Hypothalamus (tissue), 51 donors: ENCODE data around the gene CACNA1D.

Experiments used
- DNase-seq, 51 donors: peaks; one replicate each; lab custom pipeline; 2025; lab: John Stamatoyannopoulos, UW

Gene CACNA1D

GRCh38 chr3:53773611-53774368, 279.4 kb downstream of the CACNA1D start:
- DNase-seq, result peak in 2 of 51 donors; percentile 5 to 7

GRCh38 chr3:53774414-53774813, 280.0 kb downstream of the CACNA1D start:
- DNase-seq, result no peak

DNA sequence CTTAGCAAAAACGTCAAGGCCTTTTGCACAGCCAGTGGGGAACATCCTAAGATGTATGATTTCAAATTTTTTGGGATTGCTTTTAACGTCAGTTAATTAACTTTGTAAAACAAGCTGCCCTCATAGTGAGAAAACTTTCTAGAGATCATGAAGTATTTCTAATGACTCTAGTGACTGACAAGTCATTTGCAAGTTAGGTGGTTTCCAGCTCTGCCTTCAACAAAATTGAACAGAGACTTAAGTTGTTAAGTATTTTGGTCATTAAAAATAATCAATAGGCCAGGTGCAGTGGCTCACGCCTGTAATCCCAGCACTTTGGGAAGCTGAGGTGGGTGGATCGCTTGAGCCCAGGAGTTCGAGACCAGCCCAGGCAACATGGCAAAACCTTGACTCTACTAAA, 280.6 kb downstream of the CACNA1D start:
- DNase-seq, result no peak

- DNase-seq, result no peak
Measured at GRCh38 chr3:53775834-53776251, 281.4 kb downstream of the CACNA1D start.

DNA sequence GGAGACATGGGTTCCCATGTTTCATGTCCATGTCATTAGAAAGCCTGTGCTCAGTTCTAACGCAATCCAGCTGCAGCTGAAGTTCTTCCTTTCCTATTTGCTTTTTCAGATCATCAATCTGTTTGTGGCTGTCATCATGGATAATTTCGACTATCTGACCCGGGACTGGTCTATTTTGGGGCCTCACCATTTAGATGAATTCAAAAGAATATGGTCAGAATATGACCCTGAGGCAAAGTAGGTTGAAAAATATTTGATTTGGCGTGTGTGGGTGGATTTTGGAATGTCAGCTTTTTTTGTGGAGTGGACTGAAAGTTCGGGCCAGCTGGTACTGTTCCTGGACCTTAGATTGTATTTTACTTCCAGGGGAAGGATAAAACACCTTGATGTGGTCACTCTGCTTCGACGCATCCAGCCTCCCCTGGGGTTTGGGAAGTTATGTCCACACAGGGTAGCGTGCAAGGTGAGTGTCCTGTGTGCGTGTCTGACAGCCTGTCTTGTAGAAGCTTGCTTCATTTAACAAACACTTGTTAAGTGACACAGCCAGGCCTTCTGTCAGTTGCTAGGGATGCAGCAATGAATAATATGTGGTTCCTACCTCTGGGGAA, 282.2 kb downstream of the CACNA1D start:
- no peak for DNase-seq

GRCh38 chr3:53777468-53777867, 283.1 kb downstream of the CACNA1D start:
- no peak for DNase-seq

DNA sequence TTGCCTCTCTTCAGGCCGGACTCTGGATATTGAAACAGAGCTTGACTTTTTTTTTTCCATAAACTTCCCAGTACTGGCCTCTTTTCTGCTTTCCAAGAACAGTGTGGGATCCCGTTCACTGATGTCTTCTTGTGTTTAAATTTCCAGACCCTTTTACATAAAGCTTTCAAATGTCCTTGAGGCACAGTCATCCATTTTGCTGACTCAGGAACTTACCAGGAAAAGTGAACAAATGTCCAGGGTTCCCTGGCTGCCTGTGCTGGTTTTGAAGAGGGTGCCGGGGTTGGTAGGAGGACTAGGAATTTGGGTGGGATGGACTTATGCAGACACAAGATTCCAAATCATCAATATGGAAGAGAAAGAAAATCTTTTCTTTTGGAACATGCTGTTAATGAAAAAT, 283.7 kb downstream of the CACNA1D start:
- no peak for DNase-seq

- DNase-seq, result no peak
Measured at GRCh38 chr3:53780171-53780570, 285.8 kb downstream of the CACNA1D start.

DNA sequence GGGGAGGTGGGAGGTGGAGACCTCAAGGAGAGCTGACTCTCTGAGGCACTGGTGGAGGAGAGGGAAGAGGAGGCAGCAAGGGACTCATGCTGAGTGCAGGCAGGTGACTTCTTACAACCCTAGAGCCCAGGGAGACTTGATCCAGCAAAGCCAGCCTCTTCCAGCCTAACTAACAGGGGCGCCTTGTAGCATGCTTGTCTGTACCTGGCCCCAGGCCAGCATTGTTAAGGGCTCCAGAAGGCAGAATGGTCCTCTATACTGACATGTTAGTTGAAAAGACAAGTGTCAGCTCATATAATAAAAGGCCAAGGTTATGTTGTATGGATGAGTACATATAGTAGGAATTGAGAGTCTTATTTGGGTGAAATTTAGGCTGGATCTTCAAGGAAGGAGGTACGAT, 286.4 kb downstream of the CACNA1D start:
- peak in 8 of 51 donors; percentile 4 to 41 (median 14) for DNase-seq

GRCh38 chr3:53787016-53787415, 292.6 kb downstream of the CACNA1D start:
- no peak for DNase-seq

GRCh38 chr3:53788038-53788437, 293.6 kb downstream of the CACNA1D start:
- DNase-seq, result no peak

DNA sequence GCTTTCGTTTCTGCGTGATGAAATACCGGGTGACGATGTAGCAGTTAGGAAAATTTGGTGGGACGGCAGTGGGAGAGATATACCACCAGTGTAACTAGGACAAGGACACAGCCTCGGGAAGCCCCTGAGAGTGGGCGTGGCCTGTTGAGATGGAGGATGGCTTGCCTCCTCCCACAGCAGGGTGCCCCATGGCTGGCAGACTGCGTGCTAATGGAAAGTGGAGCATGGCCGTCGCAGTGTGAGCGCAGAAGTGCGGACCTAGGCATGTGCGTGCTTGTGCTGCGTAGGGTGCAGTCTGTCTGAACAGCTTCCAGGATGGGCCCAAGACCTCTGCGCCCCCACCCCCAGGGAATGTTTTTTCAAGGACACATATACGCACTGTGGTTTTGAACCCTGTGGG, 295.0 kb downstream of the CACNA1D start:
- DNase-seq, result no peak

GRCh38 chr3:53790470-53790869, 296.1 kb downstream of the CACNA1D start:
- DNase-seq, result no peak

DNA sequence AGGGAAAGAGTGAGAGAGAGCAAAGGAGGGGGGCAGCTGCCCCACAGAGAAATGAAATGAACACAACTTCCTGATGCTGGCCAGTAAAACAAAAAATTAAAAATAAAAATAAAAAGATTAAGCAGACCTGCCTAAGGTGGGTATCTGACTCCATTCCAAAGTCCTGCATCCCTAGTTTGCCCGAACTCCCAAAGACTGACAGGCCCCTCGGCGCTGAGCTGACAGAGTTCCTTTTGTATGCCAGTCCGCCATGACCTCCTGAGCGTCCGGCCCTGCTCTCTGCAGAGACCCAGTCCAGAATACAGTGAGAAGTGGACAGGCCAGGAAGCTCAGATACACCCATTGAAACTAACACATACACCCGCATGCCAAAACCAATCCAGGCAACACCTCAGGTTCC, 296.9 kb downstream of the CACNA1D start:
- DNase-seq, result no peak

GRCh38 chr3:53792866-53793265, 298.5 kb downstream of the CACNA1D start:
- no peak for DNase-seq

DNA sequence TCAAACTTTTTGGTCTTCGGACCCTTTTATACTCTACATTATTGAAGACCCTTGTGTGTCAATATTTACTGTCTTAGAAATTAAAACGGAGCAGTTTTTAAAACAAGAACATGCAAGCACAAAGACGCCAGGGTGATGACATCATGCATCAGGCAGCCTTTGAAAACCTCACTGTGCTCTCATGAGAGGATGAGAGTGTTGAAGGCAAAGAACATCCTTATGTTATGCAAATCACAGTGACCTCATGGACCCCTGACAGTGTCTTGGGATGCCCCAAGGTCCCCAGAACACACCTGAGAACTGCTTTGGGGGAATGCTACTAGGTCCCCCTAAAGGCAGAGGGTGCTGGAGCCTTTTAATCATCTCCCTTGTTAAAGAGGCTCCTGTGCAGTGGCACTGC, 300.2 kb downstream of the CACNA1D start:
- no peak for DNase-seq

GRCh38 chr3:53795176-53795575, 300.8 kb downstream of the CACNA1D start:
- peak in 1 of 51 donors; percentile 23 for DNase-seq

DNA sequence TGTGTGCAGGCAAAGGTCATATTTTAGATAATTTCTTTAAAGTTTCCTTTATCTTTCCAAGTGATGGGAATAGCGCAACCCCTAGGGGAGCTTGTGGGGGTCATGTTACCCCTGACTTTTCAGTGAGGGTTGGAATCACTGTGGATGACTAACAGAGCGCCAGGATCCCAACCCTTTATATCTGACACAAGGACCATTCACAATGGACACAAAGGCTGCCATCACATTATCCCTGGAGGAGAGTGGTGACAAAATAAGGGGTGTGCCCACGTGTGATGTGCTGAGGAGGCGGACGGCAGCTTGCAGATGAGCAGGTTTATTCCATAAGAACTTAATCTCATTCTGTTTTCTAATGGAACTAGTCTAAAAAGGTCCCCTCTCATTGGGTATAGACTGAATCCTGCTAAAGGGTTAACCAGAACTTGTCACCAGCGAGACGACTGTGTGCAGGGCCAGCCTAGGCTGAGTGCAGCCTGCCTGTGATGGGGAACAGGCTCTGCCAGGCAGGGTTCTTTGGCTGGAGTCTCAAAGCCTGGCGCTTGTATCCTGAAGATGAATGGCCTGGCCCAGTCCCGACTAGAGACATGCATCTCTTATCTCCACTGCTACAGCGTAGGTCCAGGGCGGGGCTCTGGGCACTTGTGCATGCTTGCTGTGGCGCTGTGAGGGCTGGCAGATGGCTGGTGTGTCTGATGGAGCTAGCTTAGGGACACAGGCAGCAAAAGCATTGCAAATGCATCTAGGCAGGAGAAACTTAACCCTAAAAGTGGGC, 301.6 kb downstream of the CACNA1D start:
- DNase-seq, result peak in 24 of 51 donors; percentile 7 to 66 (median 32)

DNA sequence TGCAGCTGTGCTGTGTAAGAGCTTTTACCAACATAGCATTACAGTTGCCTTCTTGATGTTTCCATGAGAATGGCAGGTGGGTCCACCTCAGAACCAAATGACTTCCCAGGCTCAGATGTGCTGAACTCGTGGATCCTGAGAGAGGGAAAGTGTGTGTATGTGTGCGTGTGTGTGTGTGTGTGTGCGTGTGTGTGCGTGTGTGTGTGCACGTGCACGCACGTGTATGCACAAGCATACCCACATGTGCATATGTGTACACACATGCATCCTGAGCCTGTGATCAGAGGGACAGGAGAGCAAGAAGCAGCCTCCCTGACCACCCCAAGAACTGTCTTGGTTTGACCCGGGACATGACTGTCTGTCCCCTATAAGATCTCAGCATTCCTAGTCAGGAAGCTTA, 303.7 kb downstream of the CACNA1D start:
- DNase-seq, result no peak

GRCh38 chr3:53799338-53799865, 305.0 kb downstream of the CACNA1D start:
- no peak for DNase-seq
